HG02678 (cell line): ENCODE data around the gene HRH4.

Experiments
- ATAC-seq: cut with Tn5 transposase; IDR thresholded peaks from one replicate; pipeline ENCODE4 v1.9.1; 2021; ENCODE audit warnings: mild to moderate bottlenecking, moderate library complexity; ENCODE audit not compliant: unreplicated experiment

Gene HRH4

DNA sequence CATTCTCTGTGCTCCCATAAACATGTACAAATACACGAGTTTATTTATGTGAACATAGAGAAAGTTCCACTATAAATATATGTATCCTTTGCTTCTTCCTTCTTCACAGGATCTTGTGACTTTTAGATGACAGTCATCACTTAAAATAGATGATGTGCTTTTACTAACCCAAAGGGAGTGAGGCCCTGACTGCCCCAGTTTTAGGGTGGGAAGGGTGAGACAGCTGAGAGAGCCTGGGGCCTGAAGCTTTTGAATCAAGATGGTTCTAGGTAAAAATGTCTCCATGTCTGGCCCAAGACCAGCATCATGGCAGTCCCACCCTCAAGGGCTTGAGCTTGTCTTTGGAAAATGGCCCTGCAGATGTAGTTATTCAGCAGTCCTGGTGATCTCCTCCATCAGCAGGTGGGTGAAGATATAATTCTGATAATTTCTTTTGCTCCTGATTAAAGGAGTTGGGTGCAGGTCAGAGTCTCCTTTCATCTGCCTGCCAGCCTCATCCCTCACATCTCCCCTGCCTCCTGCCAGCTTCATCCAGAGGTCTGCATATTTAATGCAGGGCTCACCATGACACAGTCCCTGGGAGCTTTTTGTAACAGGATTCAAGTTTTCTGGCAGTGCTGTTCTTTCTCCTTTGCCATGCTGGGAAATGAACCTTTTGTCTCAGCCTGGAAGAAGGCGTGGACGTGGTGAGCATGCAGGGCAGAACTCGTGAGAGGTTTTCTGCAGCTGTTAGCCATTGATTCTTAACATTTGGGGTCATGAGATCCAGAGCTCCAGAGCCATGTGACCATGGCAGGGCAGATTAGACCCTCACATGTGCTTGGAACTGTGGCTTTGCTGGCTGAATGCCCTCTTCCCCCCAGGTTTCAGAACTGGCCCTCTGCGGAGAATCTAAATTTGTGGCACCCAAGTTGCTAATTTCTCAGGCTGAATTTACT, 2.7 kb downstream of the HRH4 start:
- ATAC-seq: no peak

- no peak for ATAC-seq
Measured at GRCh38 chr18:24465486-24465885, 5.0 kb downstream of the HRH4 start.

DNA sequence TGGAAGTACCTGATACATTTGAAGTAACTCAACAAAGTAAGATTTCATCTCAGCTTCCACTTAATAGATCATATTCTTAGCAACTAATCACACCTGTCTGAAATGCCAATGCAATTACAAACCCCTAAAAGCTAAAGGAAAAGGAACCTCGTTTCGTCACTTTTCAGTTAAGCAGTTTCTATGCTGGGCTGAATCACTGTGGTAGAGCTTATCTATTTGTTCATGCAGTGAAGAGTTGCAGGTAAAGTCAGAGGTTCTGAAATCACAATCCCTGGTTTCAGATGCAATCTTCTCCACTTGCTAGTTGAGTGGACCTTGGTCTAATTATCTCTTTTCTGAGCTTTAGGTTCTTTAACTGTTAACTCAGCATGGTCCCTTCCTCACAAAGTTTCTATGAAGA, 6.3 kb downstream of the HRH4 start:
- no peak for ATAC-seq

- ATAC-seq: no peak
Measured at GRCh38 chr18:24470022-24470618, 9.7 kb downstream of the HRH4 start.

DNA sequence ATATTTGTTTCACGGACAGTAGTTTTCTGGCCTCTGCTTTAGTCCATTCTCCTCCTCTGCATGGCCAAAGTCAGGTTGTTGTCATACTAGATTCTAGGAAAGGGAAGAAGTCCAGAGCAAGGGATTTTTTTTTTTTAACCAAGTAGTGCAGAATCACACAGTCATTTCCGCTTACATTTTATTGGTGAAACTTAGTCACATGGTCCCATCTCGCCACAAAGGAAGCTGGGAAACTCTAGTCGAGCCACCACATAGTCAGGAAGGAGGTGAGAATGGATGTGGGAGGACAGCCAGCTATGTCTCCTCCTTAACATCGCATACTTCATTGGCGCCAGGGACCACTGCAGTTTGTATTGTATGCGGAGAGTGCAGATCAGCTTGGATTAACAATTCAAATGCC, 10.4 kb downstream of the HRH4 start:
- ATAC-seq: no peak

DNA sequence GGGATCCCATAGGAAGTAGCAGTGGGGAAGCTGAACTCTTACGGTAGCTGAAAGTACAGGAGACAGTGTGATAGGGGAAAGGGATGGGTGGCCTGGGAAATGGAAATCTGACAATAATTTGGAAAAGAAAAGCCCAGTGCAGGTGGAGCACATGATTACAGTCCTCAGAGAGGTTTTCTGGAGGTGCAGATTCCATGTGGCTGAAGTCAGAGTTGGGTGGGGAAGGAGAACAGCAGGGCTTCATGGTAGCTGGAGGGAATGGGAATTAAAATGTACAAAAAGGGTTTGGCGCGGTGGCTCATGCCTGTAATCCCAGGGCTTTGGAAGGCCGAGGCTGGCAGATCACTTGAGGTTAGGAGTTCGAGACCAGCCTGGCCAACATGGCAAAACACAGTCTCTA, 12.2 kb downstream of the HRH4 start:
- ATAC-seq: no peak

DNA sequence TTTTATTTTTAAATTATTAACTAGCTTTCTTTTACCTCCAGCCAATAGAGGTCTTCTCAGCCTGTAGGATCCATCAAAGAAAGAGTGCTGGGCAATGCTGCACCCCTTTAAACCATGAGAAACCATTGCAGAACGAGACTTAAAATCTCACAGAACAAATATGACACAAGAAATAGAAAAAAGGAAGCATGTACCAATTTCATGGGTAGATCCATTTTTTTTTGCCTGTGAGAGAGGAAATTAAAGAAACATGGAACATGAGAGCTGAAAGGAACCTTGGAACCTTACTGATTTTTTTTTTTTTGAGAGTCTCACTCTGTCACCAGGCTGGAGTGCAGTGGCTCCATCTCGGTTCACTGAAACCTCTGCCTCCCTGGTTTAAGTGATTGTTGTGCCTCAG, 14.0 kb downstream of the HRH4 start:
- ATAC-seq: no peak

- ATAC-seq: no peak
Measured at GRCh38 chr18:24475926-24476589, 15.6 kb downstream of the HRH4 start.

- no peak for ATAC-seq
Measured at GRCh38 chr18:24479371-24479770, 18.9 kb downstream of the HRH4 start.

- ATAC-seq: no peak
Measured at GRCh38 chr18:24482821-24483220, 22.4 kb downstream of the HRH4 start.

- no peak for ATAC-seq
Measured at GRCh38 chr18:24485681-24486080, 25.2 kb downstream of the HRH4 start.

DNA sequence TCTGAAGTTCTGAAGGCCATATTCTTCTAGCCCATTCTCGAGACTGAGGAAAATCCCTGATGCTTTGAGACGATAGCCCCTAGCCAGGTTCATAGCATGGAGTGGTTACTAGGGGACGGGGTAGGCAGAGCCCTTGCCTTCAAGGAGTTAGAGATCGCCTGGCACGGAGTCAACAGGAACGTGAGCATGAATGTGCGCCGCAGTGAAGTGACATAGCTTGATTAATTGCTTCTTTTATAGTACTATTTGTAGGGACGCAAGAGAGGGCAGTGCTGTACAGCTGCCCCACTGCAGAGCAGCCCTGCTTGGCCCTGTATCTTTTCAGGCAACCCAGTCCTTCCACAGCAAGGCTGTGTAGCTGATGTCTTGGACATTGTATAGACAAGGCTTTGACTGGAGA, 26.2 kb downstream of the HRH4 start:
- ATAC-seq: no peak

DNA sequence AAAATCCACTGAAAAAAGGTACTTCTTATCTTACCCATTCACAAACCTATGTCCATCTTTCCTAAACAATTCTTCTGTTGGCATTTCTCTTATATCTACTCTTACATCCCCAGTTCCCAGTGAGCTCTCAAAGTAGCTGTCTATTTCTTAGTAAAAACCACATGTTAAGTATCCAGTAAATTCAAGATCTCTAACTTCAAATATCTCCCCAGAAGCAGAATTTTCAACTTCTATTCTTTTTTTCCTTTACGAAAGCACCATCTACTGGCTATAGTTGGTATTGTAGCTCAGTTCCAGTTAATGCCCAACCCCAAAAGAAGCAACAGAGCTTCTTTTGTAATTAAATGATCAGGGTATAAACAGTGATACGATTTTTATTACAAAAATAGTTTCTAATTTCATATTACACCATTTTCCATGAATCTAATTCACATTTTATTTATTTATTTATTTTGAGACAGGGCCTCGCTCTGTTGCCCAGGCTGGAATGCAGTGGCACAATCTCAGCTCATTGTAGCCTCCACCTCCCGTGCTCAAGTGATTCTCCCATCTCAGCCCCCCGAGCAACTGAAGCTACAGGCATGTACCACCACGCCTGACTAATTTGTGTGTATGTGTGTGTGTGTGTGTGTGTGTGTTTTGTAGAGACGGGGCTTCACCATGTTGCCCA, 28.5 kb downstream of the HRH4 start:
- ATAC-seq: no peak

DNA sequence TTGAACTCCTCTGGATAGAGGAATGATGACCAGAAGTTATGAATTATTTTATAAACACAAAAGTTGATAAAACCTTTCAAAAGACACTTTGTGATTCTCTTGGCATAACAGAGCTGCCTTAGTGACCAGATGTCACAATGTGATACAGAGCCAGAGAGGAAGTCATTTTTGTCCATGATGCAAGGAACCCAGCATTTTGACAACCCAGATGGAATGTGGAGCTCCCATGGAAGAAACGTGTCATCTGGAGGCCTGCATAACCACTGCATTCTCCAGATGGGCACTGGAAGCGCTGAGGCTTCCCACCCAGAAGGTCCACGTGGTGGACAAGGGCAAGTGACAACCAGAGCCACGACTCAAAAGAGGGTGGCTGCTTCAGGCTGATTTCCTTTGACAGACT, 30.1 kb downstream of the HRH4 start:
- no peak for ATAC-seq

GRCh38 chr18:24491927-24492834, 31.7 kb downstream of the HRH4 start:
- ATAC-seq: peak; percentile 76

- no peak for ATAC-seq
Measured at GRCh38 chr18:24494586-24494985, 34.1 kb downstream of the HRH4 start.

DNA sequence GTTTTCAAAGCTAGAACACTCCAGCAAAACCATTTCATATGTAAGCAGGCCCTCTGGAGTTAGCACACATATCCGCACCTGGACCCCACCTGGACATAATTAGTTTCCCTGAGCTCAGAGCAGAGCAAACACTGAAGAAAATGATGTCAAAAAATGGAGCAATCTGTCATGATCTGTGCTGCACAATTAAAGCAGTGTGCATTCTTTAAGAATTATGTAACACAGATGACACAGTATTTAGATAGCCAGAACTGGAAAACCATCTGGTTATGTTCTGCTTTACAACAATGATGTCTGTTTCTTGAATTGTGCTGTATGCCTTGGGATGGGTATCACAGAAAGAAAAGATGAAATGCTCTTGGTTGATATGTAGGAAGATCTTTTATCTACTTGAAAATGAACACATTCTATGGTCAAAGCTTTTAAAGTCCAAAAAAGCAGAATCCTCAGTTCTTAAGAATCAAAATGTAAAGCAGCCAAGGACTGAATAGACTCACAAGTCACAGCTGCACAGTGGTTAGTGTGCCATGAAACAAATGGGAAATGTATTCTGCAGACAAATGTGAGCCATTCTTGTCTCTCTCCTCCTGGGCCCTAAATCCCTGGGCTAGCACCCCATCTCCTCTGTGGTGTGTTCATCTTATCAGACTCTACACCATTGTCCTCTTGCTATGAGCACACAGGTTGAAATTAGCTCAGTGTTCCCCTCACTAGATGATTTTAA, 36.8 kb downstream of the HRH4 start:
- no peak for ATAC-seq

DNA sequence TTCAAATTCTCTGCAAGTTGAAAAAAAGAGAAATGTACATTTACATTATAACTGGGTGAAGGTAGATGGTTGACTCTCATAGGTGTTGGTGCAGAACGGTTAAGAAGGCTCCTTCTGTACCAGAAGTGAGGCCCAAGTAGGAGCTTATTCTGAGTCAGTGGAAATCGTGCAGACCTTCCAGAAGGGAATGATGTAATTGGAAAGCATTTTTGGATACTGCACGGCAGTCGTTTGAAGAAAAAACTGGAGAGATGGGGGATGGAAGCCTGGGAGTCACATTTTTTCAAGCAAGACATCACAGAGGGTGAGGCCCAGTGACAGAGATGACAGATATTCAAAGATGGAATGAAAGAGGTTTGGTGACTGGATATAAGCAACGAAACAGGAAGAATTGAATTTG, 39.4 kb downstream of the HRH4 start:
- no peak for ATAC-seq

- ATAC-seq: no peak
Measured at GRCh38 chr18:24500217-24500616, 39.8 kb downstream of the HRH4 start.

DNA sequence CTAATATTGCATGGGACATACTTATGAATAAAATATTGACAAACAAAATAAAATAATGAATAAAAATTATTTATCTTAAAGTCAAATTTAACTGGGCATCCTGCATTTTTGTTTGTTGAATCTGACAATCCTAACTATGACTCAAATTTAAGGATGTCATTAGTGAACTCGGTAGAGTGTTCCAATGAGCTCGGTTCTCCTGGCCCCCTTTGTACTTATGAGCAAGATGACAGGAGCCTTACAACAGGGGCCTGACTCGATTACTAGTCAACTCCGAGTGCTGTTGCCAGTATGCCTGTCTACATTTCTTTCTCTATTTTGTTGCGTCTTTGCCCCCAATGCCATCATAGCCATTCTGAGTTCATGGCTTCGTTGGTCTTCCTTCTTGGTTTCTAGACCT, 40.3 kb downstream of the HRH4 start:
- ATAC-seq: no peak
